ENCODE results near the gene MOSPD3. TPM values are rescaled to one million over a fixed set of nuclear protein-coding genes. Genes with fewer than 3 reads are reported as not detected.

The MOSPD3 gene
- total and polyA plus RNA-seq, 2 of the 8 experiments (the other 6 are each of a cell fraction or from before 2014, with no cell fraction given), result 20.7 to 21.4 TPM

GRCh38 chr7:100649826-100650565 lies 37.7 kb downstream of the MOSPD3 start:
- WGBS, 2 experiments (ENCODE audit: extremely low coverage in 1 of 2, insufficient coverage in 1 of 2, insufficient read length in 1 of 2, insufficient replicate concordance in 2 of 2, low coverage in 1 of 2, low lambda C conversion rate in 2 of 2, missing lambda C conversion rate in 1 of 2), result 95% methylated on average over 15 of the region's 15 CpGs; no CpG with 5 or more reads in 1 of the 2 experiments
- no peak overlapping the region for H3K14ac ChIP-seq (ENCODE audit: insufficient read length)
- FAIRE-seq, result no peak
- TF ChIP-seq BRCA1 (IDR thresholded peaks at IDR 0.05; ENCODE audit: low read depth, low read length), result no peak
- TF ChIP-seq E2F6 (IDR thresholded peaks at IDR 0.05), result no peak
- no peak for TF ChIP-seq CHD2 (IDR thresholded peaks at IDR 0.05; ENCODE audit: low read length)
- no peak for TF ChIP-seq RXRA (IDR thresholded peaks at IDR 0.05; ENCODE audit: insufficient read depth, low read depth, low read length)
- no peak for TF ChIP-seq CREB1 (IDR thresholded peaks at IDR 0.05)
- TF ChIP-seq CHD1 (IDR thresholded peaks at IDR 0.05; ENCODE audit: low read depth, low read length), result no peak
- TF ChIP-seq POU5F1 (IDR thresholded peaks at IDR 0.05; ENCODE audit: low read depth, low read length), result no peak
- TF ChIP-seq SIX5 (IDR thresholded peaks at IDR 0.05; ENCODE audit: low read depth, low read length), result no peak
- TF ChIP-seq KDM1A (IDR thresholded peaks at IDR 0.05; ENCODE audit: borderline replicate concordance, low read length), result no peak
- no peak for TF ChIP-seq TCF12 (IDR thresholded peaks at IDR 0.05; ENCODE audit: low read depth, low read length)
- no peak for TF ChIP-seq SP1 (IDR thresholded peaks at IDR 0.05; ENCODE audit: low read depth, low read length)

More at GRCh38 chr7:100649826-100650565, 37.7 kb downstream of the MOSPD3 start:
- Histone ChIP-seq H3K56ac (replicated peaks; ENCODE audit: insufficient read length, low read depth, low read length) (peak overlapping the region; percentile 62), H3K36me3 (ENCODE audit: control insufficient read depth in 2 of 4, insufficient read depth in 4 of 4, low read length in 3 of 4) (no peaks in the 10 kb centered on the region), H3K27me3 (replicated peaks in 1 of 4; ENCODE audit: control insufficient read depth in 3 of 4, extremely low read depth in 1 of 4, insufficient read depth in 3 of 4, low read length in 3 of 4) (peaks cover 1 to 11% (median 5%) of the 10 kb centered on the region in 4 experiments), H2AK5ac (ENCODE audit: low read depth, low read length) (peak overlapping the region; percentile 56; the same call in 1 of the 2 replicates), H3K4ac (replicated peaks; ENCODE audit: insufficient read length, low read depth, low read length) (no peak overlapping the region), H3K4me1 (replicated peaks in 1 of 4; ENCODE audit: control insufficient read depth in 3 of 4, insufficient read depth in 4 of 4, low read length in 3 of 4) (peaks cover 0 to 16% (median 5%) of the 10 kb centered on the region in 4 experiments; a peak in 4 of 7 replicates), H3K79me1 (ENCODE audit: low read depth, low read length) (no peaks in the 10 kb centered on the region), H3K23me2 (ENCODE audit: low read depth, low read length) (peaks cover 4% of the 10 kb centered on the region), H3K23ac (ENCODE audit: insufficient read length) (no peak overlapping the region), H3K4me3 (ENCODE audit: extremely low read depth in 1 of 4, insufficient read depth in 2 of 4, low read depth in 3 of 4, low read length in 4 of 4) (no peak overlapping the region), H4K91ac (replicated peaks; ENCODE audit: insufficient read length, low read length) (peak overlapping the region; percentile 93), H3K27ac (ENCODE audit: low read depth, low read length) (no peak overlapping the region), H3K9me3 (ENCODE audit: insufficient read depth in 2 of 2, low read depth in 1 of 2, low read length in 1 of 2) (no peaks in the 10 kb centered on the region), H4K5ac (ENCODE audit: insufficient read length, low read depth, low read length) (no peak overlapping the region), H2BK120ac (replicated peaks; ENCODE audit: low read depth, low read length) (no peak overlapping the region), H2AFZ (ENCODE audit: low read length) (no peak overlapping the region), H4K8ac (ENCODE audit: extremely low read depth, insufficient read depth, low read length) (no peak overlapping the region), H3K18ac (ENCODE audit: extremely low read depth, low read length) (no peak overlapping the region), H2BK20ac (ENCODE audit: low read length) (peak overlapping the region; percentile 6; the same call in 1 of the 2 replicates), H3K79me2 (ENCODE audit: control insufficient read depth in 1 of 2, insufficient read depth in 2 of 2, low read length in 2 of 2) (0 out of 4 replicates have a peak, but pooled peaks cover 0 to 2% of the 10 kb centered on the region in 2 experiments), H4K20me1 (replicated peaks in 1 of 2; ENCODE audit: control insufficient read depth in 1 of 2, insufficient read depth in 2 of 2, low read length in 2 of 2) (peaks cover 0 to 3% of the 10 kb centered on the region in 2 experiments), H3K4me2 (ENCODE audit: insufficient read depth in 1 of 2, low read depth in 2 of 2, low read length in 2 of 2) (no peak overlapping the region), H3K9ac (replicated peaks in 1 of 4; ENCODE audit: extremely low read depth in 1 of 4, low read depth in 3 of 4, low read length in 3 of 4) (no peak overlapping the region), H2BK15ac (ENCODE audit: low read length) (peak overlapping the region; percentile 11; the same call in 1 of the 2 replicates), H2BK12ac (ENCODE audit: low read depth, low read length) (0 out of 2 replicates have a peak overlapping the region, but pooled peaks have one; percentile 30), H2BK5ac (ENCODE audit: low read depth, low read length) (no peak overlapping the region)
- ChIA-PET POLR2A (ENCODE audit: partially characterized antibody) (interaction anchor here (0.8 kb wide), 1 partner anchor 56 kb away, joined by 3 read pairs; the partner anchor contains the start of gene POP7), CTCF (ENCODE audit: partially characterized antibody) (interaction anchor here (0.7 to 4.1 kb wide), 7 partner anchors 16 to 91 kb away, joined by 3 to 30 read pairs (median 4); no protein-coding TSS in a partner anchor)
- DNase-seq (ENCODE audit: low read depth in 1 of 2, low spot score in 2 of 2), result no peak
